Germinal center (tissue), 1 donor: ENCODE results near the gene MRNIP.

Experiments
- DNase-seq: peaks from one replicate; pipeline ENCODE4 v3.0.0; 2012; ENCODE audit warnings: mixed read lengths, low spot score

Gene MRNIP

DNA sequence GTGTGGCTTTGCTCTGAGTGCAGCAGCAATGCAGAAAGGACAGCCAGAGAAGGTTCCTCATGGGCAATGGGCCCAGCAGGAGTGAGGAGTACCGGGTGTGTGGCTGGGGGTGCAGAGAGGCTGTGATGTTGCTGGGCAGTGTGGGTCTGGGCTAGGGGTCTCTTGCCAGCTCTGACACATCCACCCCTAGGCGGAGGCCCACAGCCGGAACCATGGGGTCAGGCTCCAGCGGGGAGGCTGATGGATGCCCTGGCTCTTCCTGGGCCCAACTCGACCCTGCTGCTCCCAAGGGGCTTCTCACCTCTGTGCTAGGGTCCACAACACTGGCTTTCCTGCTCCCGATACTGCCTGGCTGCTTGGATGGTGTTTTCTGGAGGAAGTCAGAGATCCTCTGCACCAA, 29.2 kb upstream of the MRNIP start:
- no peak for DNase-seq

DNA sequence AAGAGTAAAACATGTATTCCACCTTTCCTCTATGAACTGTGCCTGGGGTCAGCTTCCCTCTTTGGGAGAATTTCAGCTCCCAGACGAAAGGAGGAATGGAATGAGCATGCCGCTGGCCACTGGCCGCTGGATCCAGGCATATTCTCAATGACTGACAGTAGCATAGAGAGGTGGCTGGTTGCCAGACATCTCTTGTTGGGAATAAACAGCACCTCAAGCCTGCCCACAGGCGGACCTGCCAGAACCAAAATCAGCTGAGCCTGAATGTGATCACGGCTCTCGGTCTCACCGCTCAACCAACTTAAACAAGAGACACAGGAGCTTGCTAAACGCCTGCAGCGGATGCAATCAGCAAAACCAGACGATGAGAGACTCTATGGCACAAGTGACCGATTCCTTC, 28.5 kb upstream of the MRNIP start:
- no peak for DNase-seq

DNA sequence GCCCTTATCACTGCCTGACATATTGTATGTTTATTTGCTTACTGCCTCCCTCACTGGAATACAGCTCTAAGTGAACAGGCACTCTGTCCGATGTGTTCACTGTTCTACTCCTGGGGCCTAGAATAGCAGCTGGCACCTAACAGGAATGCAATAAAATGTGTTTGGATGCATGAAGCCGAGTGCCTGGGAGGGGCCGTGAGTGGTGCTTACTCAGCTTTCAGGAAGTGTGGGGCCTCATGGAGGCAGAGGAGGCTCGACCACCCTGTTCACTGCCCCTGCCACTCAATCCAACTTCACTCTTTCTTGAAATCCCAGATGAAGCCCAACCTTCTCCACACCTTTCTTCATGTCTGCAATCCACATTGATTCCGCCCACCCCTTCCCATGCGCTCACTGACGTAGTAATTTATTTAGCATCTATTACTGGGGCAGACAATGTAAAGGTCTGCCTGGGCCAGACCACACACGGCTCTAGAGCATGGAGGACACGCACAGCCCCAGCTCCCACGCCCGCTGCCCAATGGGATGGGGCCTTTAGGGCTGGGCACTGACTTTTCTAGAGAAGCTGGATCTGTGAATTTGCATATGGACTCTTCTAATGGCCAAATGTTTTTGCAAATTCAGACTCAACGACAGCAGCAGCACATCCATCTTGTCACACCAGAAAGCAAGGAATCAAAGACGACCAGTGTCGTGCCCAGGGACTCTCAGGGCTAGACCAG, 27.7 kb upstream of the MRNIP start:
- DNase-seq, result no peak

DNA sequence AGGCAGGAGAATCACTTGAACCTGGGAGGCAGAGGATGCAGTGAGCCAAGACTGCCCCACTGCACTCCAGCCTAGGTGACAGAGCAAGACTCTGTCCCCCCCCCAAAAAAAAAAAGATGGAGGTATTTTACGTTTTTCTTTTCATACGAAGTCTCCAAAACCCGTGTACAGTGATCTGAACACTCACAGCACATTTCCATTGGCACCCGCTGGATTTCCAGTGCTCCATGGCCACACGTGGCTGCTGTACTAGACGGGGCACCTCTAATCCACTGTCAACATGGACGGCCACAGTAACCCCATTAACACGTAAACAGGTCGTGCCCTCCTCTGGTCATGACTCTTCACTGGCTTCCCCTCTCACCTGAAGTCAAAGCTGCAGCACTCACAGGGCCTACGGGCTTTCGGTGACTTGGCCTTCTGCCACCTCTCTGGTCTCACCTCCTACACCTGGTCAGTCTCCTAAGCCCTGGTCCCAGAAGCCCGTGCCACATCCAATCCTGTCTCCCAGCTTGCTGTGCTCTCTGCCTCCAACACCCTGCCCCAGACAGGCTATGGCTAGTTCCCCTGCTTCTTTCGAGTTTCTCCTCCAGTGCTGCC, 27.0 kb upstream of the MRNIP start:
- DNase-seq, result no peak

DNA sequence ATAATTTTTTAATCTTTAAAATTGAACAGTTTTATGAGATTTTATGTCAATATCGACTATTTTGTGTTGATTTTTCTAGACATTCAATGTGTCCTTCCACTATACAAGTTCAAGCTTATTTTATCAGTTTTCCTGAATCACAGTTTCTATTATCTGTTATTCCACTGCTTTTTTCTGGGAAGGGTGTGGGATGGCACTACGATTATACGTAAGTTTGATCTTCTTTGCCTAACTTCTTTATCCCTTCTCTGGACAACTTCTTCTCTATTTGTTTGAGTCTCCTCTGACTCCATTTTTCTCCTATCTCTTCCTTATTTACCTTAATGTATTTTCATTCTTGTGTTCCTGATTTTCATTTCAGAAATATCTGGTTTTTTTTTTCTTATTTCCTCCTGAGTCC, 24.5 kb upstream of the MRNIP start:
- DNase-seq, result no peak

DNA sequence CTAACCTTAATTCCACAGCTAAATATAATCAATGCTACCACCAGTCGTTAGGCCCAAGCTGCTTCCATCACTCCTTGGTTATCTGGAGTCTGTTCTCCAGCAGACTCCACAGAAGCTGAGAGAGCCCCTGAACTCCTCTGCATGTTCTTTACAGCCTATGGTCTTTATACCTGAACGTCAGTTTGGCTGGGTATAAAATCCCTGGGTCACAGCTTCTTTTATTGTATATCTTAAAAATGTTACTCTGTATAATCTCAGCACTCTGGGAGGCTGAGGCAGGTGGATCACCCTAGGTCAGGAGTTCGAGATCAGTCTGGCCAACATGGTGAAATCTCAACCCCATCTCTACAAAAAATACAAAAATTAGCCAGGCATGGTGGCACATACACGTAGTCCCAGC, 23.7 kb upstream of the MRNIP start:
- DNase-seq, result no peak

DNA sequence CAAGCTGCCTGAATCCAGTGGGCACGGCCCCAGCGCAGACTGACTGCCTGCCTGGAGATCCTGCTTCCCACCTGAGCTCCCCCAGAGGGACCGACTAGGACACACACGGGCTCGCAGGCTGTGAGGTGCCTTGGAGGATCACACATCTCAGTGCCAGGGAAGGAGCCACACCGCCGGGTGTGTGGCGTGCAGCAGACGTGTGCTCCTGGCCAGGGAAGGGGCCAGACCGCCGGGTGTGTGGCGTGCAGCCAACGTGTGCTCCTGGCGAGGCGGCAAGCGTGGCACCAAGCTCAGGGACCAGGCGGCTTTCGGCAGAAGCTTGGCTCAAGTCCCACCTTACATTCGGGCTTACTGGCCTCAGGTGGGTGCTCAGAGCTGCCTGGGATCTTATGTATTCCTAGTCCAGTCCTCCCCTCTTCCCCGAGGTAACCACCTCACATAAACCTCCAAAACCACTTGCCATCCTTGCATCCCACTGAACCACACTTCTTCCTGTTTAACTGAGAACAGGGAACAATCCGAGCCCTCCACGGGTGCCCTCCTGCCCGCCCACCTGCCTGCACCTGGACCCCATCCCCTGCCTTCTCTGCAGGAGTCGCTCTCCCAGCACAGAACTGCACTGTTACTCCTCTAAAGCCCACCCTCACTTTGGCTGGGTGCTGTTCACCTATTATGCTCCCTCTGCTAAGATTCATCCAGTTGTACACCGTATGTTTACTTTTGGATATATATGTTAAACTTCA, 22.4 kb upstream of the MRNIP start:
- no peak for DNase-seq

DNA sequence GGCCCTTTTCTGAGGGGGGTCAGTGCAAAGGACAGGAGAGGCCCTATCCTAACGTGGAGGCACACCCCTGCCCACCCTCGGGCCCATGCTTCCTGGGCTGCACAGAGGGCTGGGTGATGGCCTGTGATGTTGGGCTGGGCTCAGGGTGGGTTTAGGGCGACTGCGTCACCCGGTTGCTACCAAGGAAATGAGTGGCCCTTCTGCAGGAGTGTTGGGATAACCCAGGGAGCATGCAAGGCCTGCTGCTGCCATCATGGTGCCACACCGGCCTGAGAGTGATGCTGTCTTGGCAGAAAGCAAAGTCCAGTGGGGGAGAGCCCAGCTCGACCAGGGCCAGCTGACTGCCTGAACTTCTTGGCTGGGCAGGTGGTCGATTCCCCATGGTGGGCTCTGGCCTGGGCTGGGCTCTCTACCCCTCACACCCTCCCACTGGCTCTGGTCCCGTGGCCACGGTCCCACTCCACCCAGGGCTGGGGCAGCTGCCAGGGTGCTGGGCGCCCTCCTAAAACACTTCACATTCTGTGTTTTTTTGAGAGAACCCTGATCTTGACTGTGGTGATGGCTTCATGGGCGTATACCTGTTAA, 21.5 kb upstream of the MRNIP start:
- DNase-seq, result no peak

DNA sequence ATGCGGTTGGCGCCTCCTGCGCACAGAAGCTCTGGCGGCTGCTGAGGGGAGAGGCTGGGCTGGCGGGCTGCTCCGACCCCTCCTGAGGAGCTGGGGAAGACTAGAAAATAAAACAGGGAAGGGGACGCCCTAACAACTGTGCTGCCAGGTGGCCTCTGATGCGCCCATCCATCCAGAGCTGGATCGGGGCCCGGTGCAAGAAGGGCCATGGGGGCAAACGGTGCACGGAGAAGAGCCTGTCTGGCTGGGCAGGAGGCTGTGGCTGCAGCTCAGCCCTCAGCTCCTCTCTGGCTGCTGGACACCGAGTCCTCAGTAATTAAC, 21.0 kb upstream of the MRNIP start:
- no peak for DNase-seq

DNA sequence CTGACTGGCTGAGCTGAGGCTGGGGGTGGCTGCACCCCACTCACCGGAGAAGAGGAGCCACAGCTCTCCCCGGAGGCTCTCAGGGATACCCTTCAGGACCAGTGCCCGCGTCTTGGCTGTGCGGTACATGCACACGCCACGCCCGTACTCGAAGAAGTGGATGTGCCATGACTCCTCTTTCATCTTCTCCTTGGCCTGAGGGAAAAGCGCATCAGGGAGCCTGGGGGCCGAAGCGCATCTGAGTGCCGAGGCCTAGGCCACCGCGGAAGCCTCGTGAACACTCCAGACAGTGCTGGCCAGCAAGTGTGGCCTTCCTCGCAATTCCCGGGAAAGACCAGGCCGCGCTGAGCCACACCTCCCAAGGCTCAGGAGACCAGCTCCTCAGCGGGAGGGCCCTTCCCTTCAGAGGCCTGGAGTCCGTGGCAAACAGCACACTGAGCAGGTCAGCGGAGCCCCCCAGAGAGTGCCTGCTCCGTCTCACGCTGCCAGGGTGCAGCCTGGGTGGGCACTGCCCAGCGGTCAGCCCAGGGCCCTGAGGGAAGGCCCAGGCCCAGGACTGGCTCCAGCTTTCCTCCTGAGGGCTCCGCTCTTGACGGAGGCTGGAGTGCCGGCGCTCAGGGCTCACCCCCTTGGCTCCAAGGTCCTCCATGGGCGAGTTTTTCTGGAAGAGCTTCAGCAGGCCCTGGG, 20.5 kb upstream of the MRNIP start:
- DNase-seq, result no peak

DNA sequence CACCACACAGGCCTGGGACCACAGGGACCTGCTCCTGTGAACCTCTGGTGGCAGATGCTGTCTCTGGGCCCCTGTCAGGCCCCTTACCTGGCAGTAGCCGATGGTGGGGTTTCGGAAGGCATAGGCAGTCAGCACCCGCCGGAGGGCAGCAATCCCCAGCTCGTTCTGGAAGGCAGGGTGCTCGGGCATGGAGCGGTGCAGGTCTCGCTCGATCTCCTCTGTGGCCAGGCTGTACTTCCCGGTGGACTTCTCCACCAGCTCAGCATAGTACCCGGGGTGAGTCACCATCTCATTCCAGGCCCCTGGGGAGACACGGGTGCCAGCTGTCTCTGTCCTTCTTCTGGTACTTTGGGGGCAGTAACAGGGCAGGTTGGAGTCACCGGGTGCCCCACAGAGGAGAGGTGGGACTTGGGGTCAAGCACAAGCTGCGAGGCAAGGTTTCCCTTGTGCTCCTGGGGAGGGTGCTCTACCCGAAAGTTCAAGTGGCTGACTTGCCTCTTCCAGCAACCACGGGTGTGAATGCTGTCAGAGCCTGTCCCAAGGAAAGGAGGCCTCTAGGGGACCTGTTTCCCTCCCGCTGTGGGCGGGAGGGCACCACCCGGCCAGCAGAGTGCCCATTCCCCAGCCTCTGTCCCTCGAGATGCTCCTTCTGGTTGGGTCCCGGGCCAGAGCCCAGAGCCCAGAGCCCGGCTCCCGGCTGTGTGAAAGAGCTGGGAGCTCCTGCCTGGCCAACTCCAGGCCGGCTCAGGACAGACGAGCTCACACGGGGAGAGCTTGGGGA, 19.8 kb upstream of the MRNIP start:
- DNase-seq, result no peak

DNA sequence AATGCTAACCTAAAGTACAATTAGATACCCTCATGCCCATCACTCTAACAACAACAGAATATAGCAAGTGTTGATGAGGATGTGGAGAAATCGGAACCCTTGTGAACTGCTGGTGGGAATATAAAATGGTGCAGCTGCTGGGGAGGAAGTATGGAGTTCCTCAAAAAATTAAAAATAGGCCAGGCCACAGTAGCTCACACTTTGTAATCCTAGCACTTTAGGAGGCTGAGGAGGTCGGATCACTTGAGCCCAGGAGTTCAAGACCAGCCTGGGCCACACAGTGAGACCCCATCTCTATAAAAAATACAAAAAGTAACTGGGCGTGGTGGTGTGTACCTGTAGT, 18.0 kb upstream of the MRNIP start:
- DNase-seq, result no peak

DNA sequence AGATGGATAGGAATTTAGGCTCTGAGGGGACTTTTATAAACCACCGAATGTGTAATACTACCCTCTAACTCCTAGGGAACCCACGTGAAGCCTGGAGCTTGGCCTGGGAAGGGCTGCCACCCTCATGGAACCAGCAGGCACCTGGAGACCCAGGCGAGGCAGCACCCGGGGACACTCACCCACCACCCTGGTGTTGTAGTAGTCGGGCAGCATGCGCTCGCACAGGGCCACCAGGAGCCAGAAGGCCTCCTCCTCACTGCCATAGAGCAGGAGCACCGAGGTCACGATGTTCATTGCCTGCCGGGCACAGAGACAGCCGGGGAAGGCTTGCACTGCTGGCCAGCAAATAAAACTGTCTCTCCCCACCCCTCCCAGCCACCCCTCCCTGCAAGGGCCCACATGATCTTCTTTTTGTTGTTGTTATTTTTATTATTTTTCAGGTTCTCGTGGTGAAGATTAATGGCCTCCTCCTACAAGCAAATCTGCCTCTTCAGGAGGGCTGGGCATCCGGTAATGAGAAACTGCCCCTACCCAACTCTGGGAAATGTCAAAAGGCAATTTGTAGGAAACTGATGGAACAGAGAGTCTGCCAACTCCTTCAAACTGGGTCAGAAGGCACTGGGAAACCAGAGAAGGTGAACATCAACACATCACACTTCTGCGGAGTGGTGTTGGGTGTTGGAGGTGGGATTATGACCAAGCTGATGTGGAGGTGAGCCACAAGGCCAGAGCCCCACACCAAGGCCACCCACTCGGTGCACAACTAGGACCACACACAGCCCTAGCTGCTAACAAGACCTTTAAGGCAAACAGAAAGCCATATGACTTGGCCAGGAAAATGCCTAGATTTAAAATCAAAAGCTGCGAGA, 17.4 kb upstream of the MRNIP start:
- no peak for DNase-seq

DNA sequence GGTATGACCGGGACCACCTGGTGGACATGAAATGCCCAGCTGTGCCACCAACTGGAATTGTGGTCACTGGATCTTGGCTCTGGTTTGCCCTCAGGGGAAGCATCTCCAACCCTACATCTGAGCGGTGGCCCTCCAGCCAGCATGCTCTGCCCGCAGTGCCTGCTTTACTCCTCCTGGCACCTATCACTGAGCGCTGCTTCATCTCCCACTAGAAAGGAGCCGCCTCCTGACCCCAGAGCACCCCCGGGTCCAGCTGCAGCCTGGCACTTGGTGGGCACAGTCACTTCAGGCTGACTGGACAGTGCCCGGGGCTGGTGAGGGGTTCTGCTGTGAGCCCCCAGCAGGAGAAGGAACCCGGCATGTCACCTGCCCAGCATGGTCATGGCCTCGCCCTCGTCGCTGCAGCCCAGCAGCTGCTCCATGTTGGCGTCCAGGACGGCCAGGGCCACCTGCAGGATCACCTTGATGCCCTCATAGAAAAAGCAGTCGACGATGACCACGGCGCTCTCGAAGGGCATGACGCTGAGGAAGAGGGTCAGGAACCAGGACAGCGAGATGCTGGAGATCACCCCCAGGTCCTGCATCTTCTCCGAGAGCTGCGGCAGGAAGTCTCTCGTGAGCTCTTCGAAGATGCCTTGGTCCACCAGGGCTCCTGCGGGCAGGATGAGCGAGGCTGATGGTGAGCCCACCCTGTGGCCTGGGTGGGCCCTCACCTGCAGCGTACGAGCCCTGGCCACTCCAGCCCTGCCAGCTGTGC, 16.1 kb upstream of the MRNIP start:
- no peak for DNase-seq

DNA sequence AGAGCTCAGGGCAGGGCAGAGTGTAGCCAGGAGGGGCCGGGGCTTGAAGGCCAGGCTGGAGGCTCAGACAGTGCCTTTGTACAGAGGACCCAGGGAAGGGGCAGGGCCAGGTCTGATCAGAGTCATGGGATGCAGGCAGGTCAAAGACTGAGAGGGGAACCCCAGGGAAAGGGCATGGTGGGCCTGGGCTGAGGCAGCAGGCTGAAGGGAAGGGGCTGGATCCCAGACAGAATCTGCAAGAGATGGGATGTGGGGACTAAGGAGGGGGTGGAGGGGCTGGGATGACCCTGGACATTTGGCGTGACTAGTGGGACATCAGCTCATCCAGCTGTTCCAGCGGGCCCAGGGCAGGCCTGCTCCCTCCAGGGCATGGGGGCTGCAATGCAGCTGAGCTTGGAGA, 15.5 kb upstream of the MRNIP start:
- DNase-seq, result no peak

DNA sequence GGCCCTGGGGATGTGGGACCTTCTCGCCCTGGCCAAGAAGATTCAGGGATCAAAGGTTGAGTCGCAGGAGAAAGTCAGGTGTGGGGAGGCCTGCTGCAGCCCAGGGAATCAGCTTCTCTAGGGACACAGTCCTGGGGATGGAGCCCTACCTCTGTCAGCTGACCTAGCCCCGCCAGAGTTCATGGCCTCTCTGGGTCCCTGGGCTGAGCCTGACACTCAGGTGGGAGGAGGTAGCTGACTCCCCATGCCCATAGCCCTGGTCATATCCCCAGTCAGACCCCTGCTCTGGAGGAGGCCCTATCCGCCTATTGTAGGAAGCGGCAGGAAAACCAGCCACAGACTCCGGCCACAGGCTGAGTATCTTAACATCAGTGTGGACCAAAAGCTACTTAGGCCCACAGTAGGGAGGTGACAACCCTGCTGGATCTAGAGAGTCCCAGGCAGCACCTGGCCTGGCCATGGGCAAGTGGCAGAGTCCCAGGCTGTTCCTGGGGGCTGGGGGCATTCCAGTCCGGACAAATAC, 15.0 kb upstream of the MRNIP start:
- no peak for DNase-seq

DNA sequence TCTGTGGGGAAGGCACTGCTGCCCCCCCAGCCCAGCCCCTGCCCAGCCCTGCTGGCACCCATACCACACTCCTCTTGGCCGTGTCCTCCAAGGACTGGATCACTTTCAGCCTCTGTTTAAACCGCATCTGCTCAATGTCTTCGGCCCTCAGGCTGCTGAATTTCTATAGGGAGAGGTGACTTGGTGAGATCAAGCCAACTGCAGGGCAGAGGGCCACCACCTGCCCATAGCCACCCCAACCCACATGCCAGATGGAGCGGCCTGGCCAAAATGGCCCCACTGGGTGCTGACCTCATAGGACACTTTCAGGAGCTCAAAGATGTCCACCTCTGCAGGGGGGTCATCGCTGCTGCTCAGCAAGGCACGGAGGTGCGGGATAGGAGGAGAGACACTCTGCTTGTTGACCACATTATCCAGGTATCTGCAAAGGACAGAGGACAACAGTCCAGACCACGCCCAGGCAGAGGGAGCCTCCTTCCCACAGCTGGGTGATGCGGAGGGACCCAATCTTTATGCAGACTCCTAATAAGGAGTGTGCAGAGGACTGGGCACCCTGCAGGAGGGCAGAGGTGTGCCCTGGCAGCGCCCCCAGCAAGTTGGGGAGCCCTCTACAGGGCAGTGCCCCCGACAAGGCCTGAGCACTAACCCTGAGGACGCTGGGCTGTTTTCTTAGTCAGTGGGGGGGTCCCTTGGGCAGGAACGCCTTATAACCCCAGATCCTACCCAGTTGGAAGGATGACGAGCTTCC, 14.4 kb upstream of the MRNIP start:
- no peak for DNase-seq

DNA sequence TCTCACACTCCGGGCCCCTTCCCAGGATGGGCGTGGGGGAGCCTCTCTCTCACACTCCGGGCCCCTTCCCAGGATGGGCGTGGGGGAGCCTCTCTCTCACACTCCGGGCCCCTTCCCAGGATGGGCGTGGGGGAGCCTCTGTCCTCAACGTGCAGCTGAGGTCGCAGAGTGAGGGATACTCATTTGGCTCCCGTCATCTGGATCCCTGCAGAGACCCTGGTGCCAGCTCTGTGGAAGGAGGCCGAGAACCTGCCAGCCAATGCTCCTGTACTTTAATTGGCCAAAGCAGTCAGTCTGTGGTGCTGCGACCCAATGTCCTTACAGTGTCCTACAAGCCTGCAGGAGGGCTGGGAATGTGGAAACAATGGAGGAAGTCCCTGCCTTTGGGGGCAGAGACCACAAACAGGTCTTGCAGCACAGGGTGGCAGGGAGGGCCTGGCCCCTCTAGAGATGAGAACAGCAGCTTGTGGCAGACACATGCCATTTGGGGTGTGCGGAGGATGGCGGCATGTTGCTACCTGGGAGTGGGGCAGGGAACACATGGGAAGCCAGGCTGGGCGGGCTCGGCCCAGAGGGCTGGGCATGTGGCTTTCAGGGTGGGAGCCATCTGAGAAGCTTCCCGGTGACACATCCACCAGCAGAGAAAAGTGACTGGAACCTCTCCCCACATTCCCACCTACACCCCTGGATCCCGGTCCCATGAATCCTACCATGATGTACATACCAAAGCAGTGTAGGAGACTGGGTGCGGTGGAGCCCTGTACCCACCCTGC, 13.6 kb upstream of the MRNIP start:
- no peak for DNase-seq
